Measurements from ENCODE around the gene LCE6A. TPM values are rescaled to one million over a fixed set of nuclear protein-coding genes. Genes with fewer than 3 reads are reported as not detected.

The LCE6A gene
- total and polyA plus RNA-seq, 4 donors: not detected

- 84% methylated on average over 4 of the region's 4 CpGs for WGBS
- H3K4me1 ChIP-seq (ENCODE audit: control insufficient read depth in 4 of 4, insufficient read depth in 4 of 4, low read length in 3 of 4): peaks cover 2 to 34% (median 15%) of the 10 kb centered on the region in 4 donors
- TF ChIP-seq RAD21 (IDR thresholded peaks at IDR 0.05) (no peak), GABPA (IDR thresholded peaks at IDR 0.05 in 1 of 2, conservative IDR thresholded peaks at IDR 0.05 in 1 of 2) (no peak), FOXA1 (IDR thresholded peaks at IDR 0.05) (no peak), FOXA2 (IDR thresholded peaks at IDR 0.05) (no peak), HNF4G (IDR thresholded peaks at IDR 0.05) (no peak), EGR1 (IDR thresholded peaks at IDR 0.05; ENCODE audit: low read depth in 2 of 2) (no peak), HNF4A (conservative IDR thresholded peaks at IDR 0.05) (no peak), SP1 (IDR thresholded peaks at IDR 0.05) (no peak), NR2F2 (IDR thresholded peaks at IDR 0.05) (no peak), REST (IDR thresholded peaks at IDR 0.05) (no peak), ATF3 (IDR thresholded peaks at IDR 0.05) (no peak), YY1 (IDR thresholded peaks at IDR 0.05) (no peak)
- DNase-seq (ENCODE audit: low spot score): no peak
- H3K9me3 ChIP-seq (ENCODE audit: control insufficient read depth in 4 of 4, low read length in 3 of 4): no peaks in the 10 kb centered on the region
- no peak overlapping the region for H3K4me3 ChIP-seq (ENCODE audit: low read depth in 1 of 3, low read length in 3 of 3)
- no peaks in the 10 kb centered on the region for H3K27me3 ChIP-seq (ENCODE audit: control insufficient read depth in 4 of 4, insufficient read depth in 4 of 4, low read length in 3 of 4)
- no peaks in the 10 kb centered on the region for H3K36me3 ChIP-seq (ENCODE audit: control insufficient read depth in 4 of 4, insufficient read depth in 3 of 4, low read depth in 1 of 4, low read length in 3 of 4)
- H3K9ac ChIP-seq (ENCODE audit: low read depth in 1 of 2, low read length in 2 of 2): no peak overlapping the region
- H3K27ac ChIP-seq (ENCODE audit: low read depth in 1 of 2, low read length in 2 of 2): no peak overlapping the region
These were observed 37.7 kb downstream of the LCE6A start for GRCh38 chr1:152880316-152880715.

- no peak for DNase-seq (ENCODE audit: low spot score)
- H3K4me1 ChIP-seq (ENCODE audit: control insufficient read depth in 4 of 4, insufficient read depth in 4 of 4, low read length in 3 of 4): peaks cover 4 to 40% (median 21%) of the 10 kb centered on the region in 4 donors
- H3K9me3 ChIP-seq (ENCODE audit: control insufficient read depth in 4 of 4, low read length in 3 of 4): no peaks in the 10 kb centered on the region
- H3K36me3 ChIP-seq (ENCODE audit: control insufficient read depth in 4 of 4, insufficient read depth in 3 of 4, low read depth in 1 of 4, low read length in 3 of 4): no peaks in the 10 kb centered on the region
- H3K9ac ChIP-seq (ENCODE audit: low read depth in 1 of 2, low read length in 2 of 2): no peak overlapping the region
- WGBS: 41% methylated on average over 5 of the region's 5 CpGs
- no peak for TF ChIP-seq REST (IDR thresholded peaks at IDR 0.05)
- TF ChIP-seq RXRA (IDR thresholded peaks at IDR 0.05): no peak
- peak in 1 of 2 donors; percentile 9 for TF ChIP-seq HNF4A (conservative IDR thresholded peaks at IDR 0.05)
- no peak overlapping the region for H3K27ac ChIP-seq (ENCODE audit: low read depth in 1 of 2, low read length in 2 of 2)
- H3K4me3 ChIP-seq (ENCODE audit: low read depth in 1 of 3, low read length in 3 of 3): no peak overlapping the region
- no peaks in the 10 kb centered on the region for H3K27me3 ChIP-seq (ENCODE audit: control insufficient read depth in 4 of 4, insufficient read depth in 4 of 4, low read length in 3 of 4)
These were observed 38.3 kb downstream of the LCE6A start for GRCh38 chr1:152880907-152881306.

Data from liver (tissue), 9 donors.